K562 (cell line): Measurements from ENCODE around the gene FGG. TPM values are rescaled to one million over a fixed set of nuclear protein-coding genes. Genes with fewer than 3 reads are reported as not detected.

Source experiments
- ATAC-seq: fragments of 200-7000 bp; cut with Tn5 transposase; 3 replicates; pipeline ENCODE4 v1.9.1; 2020; ENCODE audit warnings: moderate library complexity
- BruUV-seq: library from RNA; stranded (reverse); fragments of 400-500 nt; replicated peaks from 2 replicates; lab custom pipeline; 2021; lab: Mats Ljungman, UMichigan
- CTCF ChIA-PET: fragments of 300-600 bp; formaldehyde crosslinking; extraction: SDS; loops from one replicate; lab custom pipeline; 2021; ENCODE audit warnings: low intra/inter-chr PET ratio; lab: Yijun Ruan, JAX
- POLR2A ChIA-PET: fragments of 300-600, 350-650 bp; sonication (Branson Sonifier 250); formaldehyde crosslinking; extraction: SDS; loops from one replicate; lab custom pipeline; 2021; ENCODE audit warnings: antibody characterized with exemption, inconsistent platforms; lab: Yijun Ruan, JAX
- DNase-seq, 4 experiments: peaks; one replicate each; pipeline versions ENCODE4 v3.0.0 to v3.0.0-alpha.2; 2011 to 2018; ENCODE audit warnings: low spot score in 3 of 4, mixed read lengths in 3 of 4; ENCODE audit errors: extremely low read depth in 1 of 4
- FAIRE-seq: peaks from 2 replicates; lab custom pipeline; 2011; peaks lifted over from hg19 to GRCh38; lab: Jason Lieb, UNC
- H2AFZ ChIP-seq: 2 replicates; pipeline ENCODE4 v1.6.0; 2011; ENCODE audit warnings: low read depth, low read length, control low read depth, inconsistent platforms
- H3K27ac ChIP-seq: fragments of 200-600 bp; 3 replicates; pipeline ENCODE4 v1.8.0; 2011; ENCODE audit warnings: low read depth, mild to moderate bottlenecking, control low read depth, inconsistent platforms, low read length, moderate library complexity, mixed read lengths; ENCODE audit errors: extremely low read depth
- H3K27me3 ChIP-seq, 2 experiments: fragments of 300-600 bp in 1 of 2; 2 replicates in 1 of 2; 3 replicates in 1 of 2; pipeline versions ENCODE4 v1.6.0 to v1.8.0; 2011; ENCODE audit warnings: inconsistent platforms in 2 of 2, low read length in 2 of 2, mild to moderate bottlenecking in 1 of 2, mixed read lengths in 1 of 2, moderate library complexity in 1 of 2; ENCODE audit not compliant: control insufficient read depth in 2 of 2, insufficient read depth in 2 of 2
- H3K36me3 ChIP-seq: fragments of 300-600 bp; 3 replicates; pipeline ENCODE4 v1.8.0; 2011; ENCODE audit warnings: mild to moderate bottlenecking, low read length, inconsistent platforms; ENCODE audit not compliant: control insufficient read depth, insufficient read depth
- H3K4me1 ChIP-seq, 2 experiments: fragments of 200-600 bp in 1 of 2; replicated peaks in 1 of 2; 2 replicates in 1 of 2; 3 replicates in 1 of 2; pipeline versions ENCODE4 v1.5.1 to v1.8.0; 2011; ENCODE audit warnings: inconsistent platforms in 2 of 2, low read length in 2 of 2, mild to moderate bottlenecking in 1 of 2, mixed read lengths in 1 of 2, moderate library complexity in 1 of 2; ENCODE audit not compliant: control insufficient read depth in 2 of 2, insufficient read depth in 2 of 2
- H3K4me2 ChIP-seq: 2 replicates; pipeline ENCODE4 v1.6.1; 2011; ENCODE audit warnings: low read length, control low read depth, inconsistent platforms, mixed read lengths; ENCODE audit not compliant: insufficient read depth
- H3K4me3 ChIP-seq: fragments of 200-600 bp; sonication (generic), shearing (Covaris generic); 2 replicates; pipeline ENCODE4 v1.5.1; 2016; ENCODE audit warnings: control low read depth, inconsistent platforms
- H3K79me2 ChIP-seq: fragments of 200-600 bp; 3 replicates; pipeline ENCODE4 v1.8.0; 2011; ENCODE audit warnings: low read length, inconsistent platforms; ENCODE audit not compliant: control insufficient read depth, insufficient read depth
- H3K9ac ChIP-seq, 2 experiments: 2 replicates each; pipeline versions ENCODE4 v1.6.0 to v1.6.1; 2011; ENCODE audit warnings: low read depth in 2 of 2, low read length in 2 of 2, control low read depth in 1 of 2, inconsistent platforms in 1 of 2, mild to moderate bottlenecking in 1 of 2, mixed read lengths in 1 of 2; ENCODE audit not compliant: insufficient read depth in 1 of 2
- H3K9me1 ChIP-seq: one replicate; pipeline ENCODE4 v1.6.0; 2011; ENCODE audit warnings: inconsistent platforms, mild to moderate bottlenecking, low read length, moderate library complexity; ENCODE audit not compliant: control insufficient read depth, insufficient read depth
- H3K9me3 ChIP-seq: replicated peaks from 2 replicates; pipeline ENCODE4 v1.5.1; 2011; ENCODE audit warnings: low read depth, low read length, inconsistent platforms; ENCODE audit not compliant: control insufficient read depth, insufficient read depth
- H4K20me1 ChIP-seq: replicated peaks from 2 replicates; pipeline ENCODE4 v1.6.1; 2011; ENCODE audit warnings: low read length, inconsistent platforms, mixed read lengths; ENCODE audit not compliant: control insufficient read depth, insufficient read depth
- DLX4 ChIP-seq: fragments of 250-450 bp; sonication (Bioruptor Pico); IDR thresholded peaks from 2 replicates; pipeline ENCODE4 v1.6.1; 2021; ENCODE audit warnings: mild to moderate bottlenecking
- FIP1L1 ChIP-seq: fragments of 200-400 bp; formaldehyde crosslinking; IDR thresholded peaks from 2 replicates; pipeline ENCODE4 v1.6.1; 2018; ENCODE audit warnings: mild to moderate bottlenecking, low read depth, low read length; ENCODE audit not compliant: poor library complexity, severe bottlenecking
- NCOA1 ChIP-seq: fragments of 450-650 bp; IDR thresholded peaks from 2 replicates; pipeline ENCODE4 v1.6.1; 2016; ENCODE audit warnings: low read depth
- PHTF2 ChIP-seq: fragments of 250-450 bp; sonication (Bioruptor Pico); IDR thresholded peaks from 2 replicates; pipeline ENCODE4 v1.5.0; 2021; ENCODE audit warnings: mild to moderate bottlenecking
- RBM15 ChIP-seq: fragments of 200-400 bp; formaldehyde crosslinking; IDR thresholded peaks from 2 replicates; pipeline ENCODE4 v1.6.1; 2018; ENCODE audit warnings: mild to moderate bottlenecking, low read length, moderate library complexity; ENCODE audit not compliant: insufficient read depth
- SIN3B ChIP-seq: fragments of 450-650 bp; IDR thresholded peaks from 2 replicates; pipeline ENCODE4 v1.6.1; 2017; ENCODE audit warnings: low read depth, mild to moderate bottlenecking, moderate library complexity
- SMAD4 ChIP-seq: fragments of 250-450 bp; sonication (Bioruptor Pico); conservative IDR thresholded peaks from 2 replicates; pipeline ENCODE4 v1.8.0; 2021; ENCODE audit warnings: inconsistent platforms, mild to moderate bottlenecking, moderate library complexity
- ZNF316 ChIP-seq: fragments of 450-650 bp; IDR thresholded peaks from 2 replicates; pipeline ENCODE4 v1.6.1; 2016
- ZNF785 ChIP-seq: fragments of 250-450 bp; sonication (Bioruptor Pico); IDR thresholded peaks from 2 replicates; pipeline ENCODE4 v1.4.0; 2020; ENCODE audit warnings: mild to moderate bottlenecking
- WGBS: fragments of 100-300 bp; shearing (Covaris generic); methylation state at CpG from one replicate; pipeline ENCODE4 v1.1.6; 2016; ENCODE audit warnings: low coverage, mixed read lengths; ENCODE audit not compliant: insufficient coverage; ENCODE audit errors: missing lambda C conversion rate; 5-methylcytosine and 5-hydroxymethylcytosine counted together
- in situ Hi-C: fragments of 300-500 bp; cut with MboI; formaldehyde crosslinking; loops from 4 replicates; pipeline ENCODE4 v1.15.0; 2018; ENCODE audit warnings: inconsistent platforms, mixed read lengths
- intact Hi-C: fragments of 100-400 bp; cut with micrococcal nuclease; formaldehyde crosslinking; loops from 2 replicates; pipeline ENCODE4 v1.14.2; 2022
- polyA plus RNA-seq, 8 experiments: library from polyadenylated mRNA; depleted of rRNA in 4 of 8; stranded (reverse) in 5 of 8; unstranded in 3 of 8; fragments of >200 nt; fragmentation: Nextera tagmentation in 2 of 8; fragmentation: Illumina TruSeq in 1 of 8; extraction: Ambion mirVana in 2 of 8; extraction: Trizol in 1 of 8; gene quantifications; 2 replicates each; pipeline versions ENCODE4 v1.2.1 to v1.2.3, GENCODE V29; 2011 to 2014; ENCODE audit warnings: inconsistent platforms in 1 of 8, missing spikeins in 1 of 8
- total RNA-seq, 7 experiments: library from RNA; depleted of rRNA in 6 of 7; stranded (reverse); fragments of >200 nt in 6 of 7; fragmentation: Illumina TruSeq in 2 of 7; extraction: Trizol in 2 of 7; gene quantifications; 2 replicates each; pipeline versions ENCODE4 v1.2.1 to v1.2.3, GENCODE V29; 2011 to 2021; ENCODE audit warnings: low replicate concordance in 1 of 7
- TF ChIP-seq, protein P1 (sequence below): IDR thresholded peaks from 3 replicates; pipeline ENCODE4 v1.6.1; 2011; ENCODE audit warnings: borderline replicate concordance, mild to moderate bottlenecking; ENCODE audit not compliant: insufficient read length, insufficient read depth
- TF ChIP-seq, protein P2 (sequence below): fragments of 250-450 bp; sonication (Bioruptor Pico); IDR thresholded peaks from 2 replicates; pipeline ENCODE4 v1.8.0; 2021; ENCODE audit warnings: moderate library complexity, mild to moderate bottlenecking, inconsistent platforms

FGG gene
- total and polyA plus RNA-seq, 9 of the 15 experiments (the other 6 are each of a cell fraction or from before 2014, with no cell fraction given): 0.08 to 2.2 (median 0.33) TPM; not detected in 2

DNA sequence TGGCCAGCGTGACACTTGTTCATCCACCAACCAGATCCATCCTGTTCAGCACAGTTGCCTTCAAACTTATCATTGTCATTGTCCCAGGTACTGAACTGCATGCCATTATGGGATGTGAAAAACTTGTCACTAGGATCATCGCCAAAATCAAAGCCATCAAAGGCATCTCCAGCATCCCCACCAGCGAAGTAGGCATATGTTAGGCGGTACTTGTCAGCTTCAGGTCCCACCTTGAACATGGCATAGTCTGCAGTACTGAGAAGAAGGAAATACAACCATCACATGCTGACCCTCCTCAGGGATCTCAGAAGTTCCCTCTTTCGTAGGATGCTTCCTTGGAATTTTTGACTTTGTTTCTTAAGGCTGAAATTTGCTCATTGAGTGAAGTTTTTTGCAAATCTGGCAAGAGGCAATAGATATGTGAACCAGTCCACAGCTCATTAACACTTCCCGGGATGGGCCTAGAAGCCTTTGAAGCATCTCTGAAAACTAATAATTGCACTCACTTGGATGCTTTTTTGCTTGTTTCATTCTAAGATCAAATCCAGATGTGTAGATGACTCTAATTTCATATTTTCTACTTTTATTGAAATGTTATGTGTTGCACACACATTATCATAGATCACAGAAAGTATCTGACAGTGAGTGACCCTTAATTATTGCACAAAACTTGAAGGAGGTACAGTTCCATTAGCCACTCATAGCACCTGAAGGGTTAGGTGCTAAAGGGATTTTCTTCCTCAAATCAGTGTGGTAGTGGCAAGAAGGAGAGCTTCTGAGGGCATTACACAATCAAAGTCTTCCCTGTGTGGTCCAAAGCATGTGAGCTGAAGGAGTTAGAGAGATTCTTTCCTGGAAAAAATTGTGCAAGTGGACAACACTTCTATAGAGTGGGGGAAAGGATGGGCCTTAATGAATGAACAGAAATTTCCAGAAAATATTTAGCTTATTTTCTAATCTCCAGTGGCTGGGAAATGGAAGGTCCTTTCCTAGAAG lies 5.4 kb downstream of the FGG start:
- DNase-seq (no peak), FAIRE-seq (no peak), ATAC-seq (no peak)
- Histone ChIP-seq H3K4me3 (no peak overlapping the region), H3K9me3 (no peaks in the 10 kb centered on the region), H3K36me3 (no peaks in the 10 kb centered on the region), H2AFZ (no peak overlapping the region), H3K27ac (no peak overlapping the region), H3K27me3 (no peaks in the 10 kb centered on the region), H3K4me1 (no peaks in the 10 kb centered on the region), H3K9me1 (no peaks in the 10 kb centered on the region), H3K9ac (no peak overlapping the region), H3K4me2 (no peak overlapping the region), H3K79me2 (no peaks in the 10 kb centered on the region), H4K20me1 (no peaks in the 10 kb centered on the region)
- CTCF ChIA-PET: no interaction called here
- POLR2A ChIA-PET: interaction anchor here (0.8 kb wide), 1 partner anchor 8 kb away, joined by 3 read pairs; no protein-coding TSS in a partner anchor
- in situ Hi-C loops: no loop called here
- no peak for TF ChIP-seq RBM15
- BruUV-seq: no TSS peak
- intact Hi-C loops: no loop called here
- WGBS: 0% methylated on average over 6 of the region's 6 CpGs

DNA sequence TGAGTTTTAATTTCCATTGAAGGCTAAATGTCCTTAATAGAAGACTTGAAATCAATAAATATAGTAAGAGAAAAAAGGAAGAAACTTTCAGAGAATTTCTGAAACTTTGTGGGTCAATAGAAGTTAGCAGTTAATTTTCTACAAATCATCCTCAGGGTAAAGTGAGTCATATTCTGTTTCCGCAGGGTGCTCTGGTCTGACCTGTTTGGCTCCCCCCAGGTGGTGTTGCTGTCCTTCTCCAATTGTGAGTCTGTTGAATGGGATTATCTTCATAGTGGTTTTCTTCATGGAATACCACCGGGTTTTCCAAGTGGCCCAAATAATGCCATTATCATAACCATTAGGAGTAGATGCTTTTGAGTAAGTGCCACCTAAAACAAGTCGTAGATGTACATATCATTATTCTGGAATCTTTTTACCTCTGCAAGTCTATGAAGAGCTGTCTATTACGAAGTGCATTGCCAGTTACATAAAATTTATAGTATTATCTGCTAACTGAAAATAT lies 7.7 kb downstream of the FGG start:
- intact Hi-C loops (no loop called here), in situ Hi-C loops (no loop called here)
- H3K4me2 ChIP-seq: no peak overlapping the region
- no peak overlapping the region for H2AFZ ChIP-seq
- no peaks in the 10 kb centered on the region for H3K9me3 ChIP-seq
- no peaks in the 10 kb centered on the region for H3K27me3 ChIP-seq
- no peaks in the 10 kb centered on the region for H3K4me1 ChIP-seq
- no TSS peak for BruUV-seq
- 3% methylated on average over 4 of the region's 4 CpGs for WGBS
- no peaks in the 10 kb centered on the region for H4K20me1 ChIP-seq
- FAIRE-seq: no peak
- POLR2A ChIA-PET: no interaction called here
- ATAC-seq: no peak
- no peaks in the 10 kb centered on the region for H3K79me2 ChIP-seq
- DNase-seq: no peak
- no peak overlapping the region for H3K9ac ChIP-seq
- H3K9me1 ChIP-seq: no peaks in the 10 kb centered on the region
- H3K4me3 ChIP-seq: no peak overlapping the region
- H3K27ac ChIP-seq: no peak overlapping the region
- CTCF ChIA-PET: no interaction called here
- H3K36me3 ChIP-seq: no peaks in the 10 kb centered on the region
- TF ChIP-seq, protein P1, sequence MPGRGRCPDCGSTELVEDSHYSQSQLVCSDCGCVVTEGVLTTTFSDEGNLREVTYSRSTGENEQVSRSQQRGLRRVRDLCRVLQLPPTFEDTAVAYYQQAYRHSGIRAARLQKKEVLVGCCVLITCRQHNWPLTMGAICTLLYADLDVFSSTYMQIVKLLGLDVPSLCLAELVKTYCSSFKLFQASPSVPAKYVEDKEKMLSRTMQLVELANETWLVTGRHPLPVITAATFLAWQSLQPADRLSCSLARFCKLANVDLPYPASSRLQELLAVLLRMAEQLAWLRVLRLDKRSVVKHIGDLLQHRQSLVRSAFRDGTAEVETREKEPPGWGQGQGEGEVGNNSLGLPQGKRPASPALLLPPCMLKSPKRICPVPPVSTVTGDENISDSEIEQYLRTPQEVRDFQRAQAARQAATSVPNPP: no peak
- no peak for TF ChIP-seq NCOA1
- TF ChIP-seq, protein P2, sequence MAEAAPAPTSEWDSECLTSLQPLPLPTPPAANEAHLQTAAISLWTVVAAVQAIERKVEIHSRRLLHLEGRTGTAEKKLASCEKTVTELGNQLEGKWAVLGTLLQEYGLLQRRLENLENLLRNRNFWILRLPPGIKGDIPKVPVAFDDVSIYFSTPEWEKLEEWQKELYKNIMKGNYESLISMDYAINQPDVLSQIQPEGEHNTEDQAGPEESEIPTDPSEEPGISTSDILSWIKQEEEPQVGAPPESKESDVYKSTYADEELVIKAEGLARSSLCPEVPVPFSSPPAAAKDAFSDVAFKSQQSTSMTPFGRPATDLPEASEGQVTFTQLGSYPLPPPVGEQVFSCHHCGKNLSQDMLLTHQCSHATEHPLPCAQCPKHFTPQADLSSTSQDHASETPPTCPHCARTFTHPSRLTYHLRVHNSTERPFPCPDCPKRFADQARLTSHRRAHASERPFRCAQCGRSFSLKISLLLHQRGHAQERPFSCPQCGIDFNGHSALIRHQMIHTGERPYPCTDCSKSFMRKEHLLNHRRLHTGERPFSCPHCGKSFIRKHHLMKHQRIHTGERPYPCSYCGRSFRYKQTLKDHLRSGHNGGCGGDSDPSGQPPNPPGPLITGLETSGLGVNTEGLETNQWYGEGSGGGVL (CRISPR knock-in tag): no peak
- no peak for TF ChIP-seq DLX4 (CRISPR knock-in tag)
- no peak for TF ChIP-seq ZNF785 (CRISPR knock-in tag)
- no peak for TF ChIP-seq ZNF316
- TF ChIP-seq PHTF2 (CRISPR knock-in tag): no peak
- TF ChIP-seq SMAD4: no peak
- TF ChIP-seq SIN3B: no peak
- TF ChIP-seq FIP1L1: no peak
